GM10266 (cell line): ENCODE measurements around the gene SLC12A7.

Experiments used
- DNase-seq: peaks from one replicate; pipeline ENCODE4 v3.0.0; 2012; ENCODE audit errors: extremely low spot score
- TF ChIP-seq, protein P1 (sequence below): IDR thresholded peaks from 2 replicates; pipeline ENCODE4 v1.5.1; 2012; ENCODE audit warnings: mild to moderate bottlenecking, low read depth; ENCODE audit not compliant: control insufficient read depth, insufficient read depth; ENCODE audit errors: missing control alignments

Gene SLC12A7

DNA sequence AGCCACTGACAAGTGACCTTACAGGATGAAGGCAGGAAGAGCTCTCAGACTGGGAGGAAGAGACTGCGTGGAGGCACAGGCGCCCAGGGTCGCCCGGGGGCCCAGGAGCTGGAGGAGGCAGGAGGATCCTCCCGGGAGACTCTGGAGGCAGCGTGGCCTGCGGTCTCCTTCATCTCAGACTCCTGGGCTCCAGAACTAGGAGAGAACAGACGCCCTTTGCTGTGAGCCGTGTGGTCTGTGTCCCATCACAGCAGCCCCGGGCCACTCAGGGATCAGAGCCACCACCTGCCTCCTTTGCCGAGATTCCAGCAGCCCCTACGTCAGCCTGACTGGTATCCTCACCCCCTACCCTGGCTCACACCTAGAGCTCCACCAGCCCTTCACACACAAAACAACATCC lies 45.2 kb downstream of the SLC12A7 start:
- no peak for DNase-seq
- TF ChIP-seq, protein P1, sequence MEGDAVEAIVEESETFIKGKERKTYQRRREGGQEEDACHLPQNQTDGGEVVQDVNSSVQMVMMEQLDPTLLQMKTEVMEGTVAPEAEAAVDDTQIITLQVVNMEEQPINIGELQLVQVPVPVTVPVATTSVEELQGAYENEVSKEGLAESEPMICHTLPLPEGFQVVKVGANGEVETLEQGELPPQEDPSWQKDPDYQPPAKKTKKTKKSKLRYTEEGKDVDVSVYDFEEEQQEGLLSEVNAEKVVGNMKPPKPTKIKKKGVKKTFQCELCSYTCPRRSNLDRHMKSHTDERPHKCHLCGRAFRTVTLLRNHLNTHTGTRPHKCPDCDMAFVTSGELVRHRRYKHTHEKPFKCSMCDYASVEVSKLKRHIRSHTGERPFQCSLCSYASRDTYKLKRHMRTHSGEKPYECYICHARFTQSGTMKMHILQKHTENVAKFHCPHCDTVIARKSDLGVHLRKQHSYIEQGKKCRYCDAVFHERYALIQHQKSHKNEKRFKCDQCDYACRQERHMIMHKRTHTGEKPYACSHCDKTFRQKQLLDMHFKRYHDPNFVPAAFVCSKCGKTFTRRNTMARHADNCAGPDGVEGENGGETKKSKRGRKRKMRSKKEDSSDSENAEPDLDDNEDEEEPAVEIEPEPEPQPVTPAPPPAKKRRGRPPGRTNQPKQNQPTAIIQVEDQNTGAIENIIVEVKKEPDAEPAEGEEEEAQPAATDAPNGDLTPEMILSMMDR: no peak

DNA sequence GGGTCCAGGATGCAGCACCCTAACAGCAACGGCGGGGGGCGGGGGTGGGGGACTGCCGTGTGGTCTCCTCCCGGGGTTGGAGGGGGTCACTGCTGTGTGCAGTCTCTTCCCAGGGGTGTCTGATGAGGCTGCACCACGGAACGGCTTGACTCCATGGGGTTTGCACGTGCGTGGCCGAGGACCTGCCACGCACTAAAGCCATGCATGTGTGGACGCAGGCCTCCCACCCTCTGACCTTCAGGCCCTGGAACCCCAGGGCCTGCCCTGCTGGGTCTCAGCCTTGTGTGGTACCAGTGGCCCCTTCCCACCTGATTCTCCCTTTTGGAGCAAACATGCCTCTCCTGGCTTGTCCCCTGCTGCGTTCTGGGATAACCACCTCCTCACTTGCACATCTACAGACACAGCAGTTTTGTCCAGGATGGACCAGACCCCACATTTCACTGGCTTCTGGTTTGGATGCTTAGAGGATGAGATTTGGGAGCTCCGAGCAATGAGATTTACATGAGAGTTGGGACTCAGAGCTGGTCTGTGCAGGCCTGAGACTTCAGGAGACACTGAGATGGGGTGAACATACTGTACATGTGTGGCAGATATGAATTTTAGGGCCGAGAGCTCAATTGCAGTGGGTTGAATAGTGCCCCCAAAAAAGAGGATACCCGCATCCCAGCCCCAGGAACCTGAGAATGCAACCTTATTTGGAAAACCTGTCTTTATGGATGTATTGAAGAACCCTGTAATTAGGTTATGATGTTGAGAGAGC lies 45.8 kb downstream of the SLC12A7 start:
- TF ChIP-seq, protein P1: no peak
- no peak for DNase-seq

DNA sequence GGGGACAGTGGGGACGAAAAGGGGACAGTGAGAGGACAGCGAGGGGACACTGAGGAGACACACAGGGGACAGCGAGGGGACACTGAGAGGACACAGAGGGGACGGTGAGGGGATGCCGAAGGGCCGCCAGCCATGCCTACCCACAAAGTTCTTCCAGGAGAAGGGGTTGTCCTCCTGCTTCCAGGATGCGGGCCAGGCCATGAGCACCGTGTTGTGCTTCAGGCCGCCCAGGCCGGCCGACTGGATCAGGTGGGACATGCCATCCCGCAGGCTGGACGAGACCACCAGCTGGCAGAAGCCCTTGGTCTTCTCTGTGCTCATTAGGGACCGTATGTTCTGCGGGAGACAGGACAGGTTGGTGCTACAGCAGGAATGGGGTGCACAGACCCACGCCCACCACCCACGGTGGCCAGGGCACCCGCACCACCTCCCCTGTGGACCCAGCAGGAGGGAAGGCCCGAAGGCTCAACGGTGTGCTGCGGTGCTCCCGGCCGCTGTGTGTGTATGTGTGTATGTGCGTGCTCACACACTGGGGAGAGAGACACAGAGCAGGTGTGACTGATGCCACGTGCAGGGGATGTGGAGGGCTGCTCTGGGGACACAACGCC lies 46.6 kb downstream of the SLC12A7 start:
- TF ChIP-seq, protein P1: no peak
- DNase-seq: no peak

GRCh38 chr5:1064383-1065142 lies 47.3 kb downstream of the SLC12A7 start:
- DNase-seq: no peak
- TF ChIP-seq, protein P1: no peak

- DNase-seq: no peak
- TF ChIP-seq, protein P1: no peak
Observed at GRCh38 chr5:1063661-1064382, 48.0 kb downstream of the SLC12A7 start.

- TF ChIP-seq, protein P1: no peak
- DNase-seq: no peak
Observed at GRCh38 chr5:1062761-1063568, 48.9 kb downstream of the SLC12A7 start.
